ENCODE data around the gene ALG11.

DNA sequence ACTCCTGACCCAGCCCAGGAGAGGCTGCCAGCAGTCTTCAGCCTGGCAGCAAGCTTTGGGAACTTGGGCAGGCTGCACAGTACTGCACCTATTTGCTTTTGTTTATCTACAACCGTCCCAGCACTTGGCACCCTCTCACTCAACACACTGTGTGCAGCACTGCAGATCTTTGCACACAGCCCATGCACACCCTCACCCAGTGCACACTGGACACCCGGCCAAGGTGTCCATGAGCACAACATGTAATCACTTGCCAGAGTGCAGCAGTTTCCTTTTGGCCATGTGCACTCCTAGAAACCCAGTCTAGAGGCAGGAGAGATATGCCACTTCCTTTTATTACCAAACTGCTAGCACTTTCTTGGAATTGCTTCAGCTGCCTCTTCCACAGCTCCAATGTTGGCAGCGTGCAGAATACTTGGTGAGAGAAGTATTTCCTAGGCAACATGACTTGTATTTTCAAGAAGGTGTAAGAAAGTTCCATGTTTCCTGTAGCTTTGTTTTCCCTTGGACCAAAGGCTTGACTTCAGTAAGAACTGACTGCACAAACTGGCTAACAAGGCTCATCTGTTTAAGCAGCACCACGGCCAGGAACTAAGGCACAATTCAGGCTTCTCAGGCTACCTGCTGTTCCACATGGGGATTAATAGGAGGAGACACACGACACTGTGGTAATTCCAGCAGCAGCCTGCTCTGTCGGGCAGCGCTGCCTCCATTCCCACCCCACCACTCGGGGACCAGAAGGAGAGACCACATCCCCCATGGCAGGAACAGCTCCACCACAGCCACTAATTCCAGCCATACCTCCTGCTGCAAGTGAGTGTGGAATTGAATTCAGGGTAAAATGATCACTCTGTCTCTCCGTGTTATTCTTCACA, 16.3 kb upstream of the ALG11 start:
- TF ChIP-seq EZH2 (IDR thresholded peaks at IDR 0.05; ENCODE audit: low read depth, unreplicated experiment) (no peak), JUNB (IDR thresholded peaks at IDR 0.05; ENCODE audit: unreplicated experiment) (no peak), STAT1 (IDR thresholded peaks at IDR 0.05; ENCODE audit: unreplicated experiment) (no peak), POLR2AphosphoS5 (IDR thresholded peaks at IDR 0.05; ENCODE audit: low read depth) (no peak), EZH2phosphoT487 (IDR thresholded peaks at IDR 0.05; ENCODE audit: unreplicated experiment) (no peak)
- TF ChIP-seq, protein P1, sequence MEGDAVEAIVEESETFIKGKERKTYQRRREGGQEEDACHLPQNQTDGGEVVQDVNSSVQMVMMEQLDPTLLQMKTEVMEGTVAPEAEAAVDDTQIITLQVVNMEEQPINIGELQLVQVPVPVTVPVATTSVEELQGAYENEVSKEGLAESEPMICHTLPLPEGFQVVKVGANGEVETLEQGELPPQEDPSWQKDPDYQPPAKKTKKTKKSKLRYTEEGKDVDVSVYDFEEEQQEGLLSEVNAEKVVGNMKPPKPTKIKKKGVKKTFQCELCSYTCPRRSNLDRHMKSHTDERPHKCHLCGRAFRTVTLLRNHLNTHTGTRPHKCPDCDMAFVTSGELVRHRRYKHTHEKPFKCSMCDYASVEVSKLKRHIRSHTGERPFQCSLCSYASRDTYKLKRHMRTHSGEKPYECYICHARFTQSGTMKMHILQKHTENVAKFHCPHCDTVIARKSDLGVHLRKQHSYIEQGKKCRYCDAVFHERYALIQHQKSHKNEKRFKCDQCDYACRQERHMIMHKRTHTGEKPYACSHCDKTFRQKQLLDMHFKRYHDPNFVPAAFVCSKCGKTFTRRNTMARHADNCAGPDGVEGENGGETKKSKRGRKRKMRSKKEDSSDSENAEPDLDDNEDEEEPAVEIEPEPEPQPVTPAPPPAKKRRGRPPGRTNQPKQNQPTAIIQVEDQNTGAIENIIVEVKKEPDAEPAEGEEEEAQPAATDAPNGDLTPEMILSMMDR (conservative IDR thresholded peaks at IDR 0.05; ENCODE audit: low read depth in 2 of 2): no peak
